DMS 273 (cell line): ENCODE data around the gene RAB6B.

ENCODE experiments used
- DNase-seq: peaks from one replicate; lab custom pipeline; 2025; ENCODE audit not compliant: unreplicated experiment; lab: John Stamatoyannopoulos, UW

Gene RAB6B

DNA sequence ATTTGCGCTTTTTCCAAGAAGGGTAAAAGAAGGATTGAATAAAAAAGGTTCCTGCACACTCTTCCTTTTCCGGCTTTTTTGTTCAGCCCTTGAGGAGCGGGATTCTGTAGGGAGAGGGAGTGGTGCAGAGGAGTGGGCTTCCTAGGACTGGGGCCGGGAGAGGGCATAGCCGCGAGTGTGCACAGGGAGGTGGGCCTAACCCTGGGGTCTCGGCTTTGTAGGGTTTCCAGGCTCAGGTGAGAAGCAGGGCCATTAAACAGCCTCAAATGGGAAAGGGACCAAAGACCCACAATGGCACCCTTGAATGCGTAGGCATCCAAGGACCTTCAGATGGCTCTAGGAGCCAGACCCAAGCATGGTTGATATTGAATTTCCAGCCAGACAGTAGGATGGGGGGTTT lies 35.4 kb upstream of the RAB6B start:
- no peak for DNase-seq

DNA sequence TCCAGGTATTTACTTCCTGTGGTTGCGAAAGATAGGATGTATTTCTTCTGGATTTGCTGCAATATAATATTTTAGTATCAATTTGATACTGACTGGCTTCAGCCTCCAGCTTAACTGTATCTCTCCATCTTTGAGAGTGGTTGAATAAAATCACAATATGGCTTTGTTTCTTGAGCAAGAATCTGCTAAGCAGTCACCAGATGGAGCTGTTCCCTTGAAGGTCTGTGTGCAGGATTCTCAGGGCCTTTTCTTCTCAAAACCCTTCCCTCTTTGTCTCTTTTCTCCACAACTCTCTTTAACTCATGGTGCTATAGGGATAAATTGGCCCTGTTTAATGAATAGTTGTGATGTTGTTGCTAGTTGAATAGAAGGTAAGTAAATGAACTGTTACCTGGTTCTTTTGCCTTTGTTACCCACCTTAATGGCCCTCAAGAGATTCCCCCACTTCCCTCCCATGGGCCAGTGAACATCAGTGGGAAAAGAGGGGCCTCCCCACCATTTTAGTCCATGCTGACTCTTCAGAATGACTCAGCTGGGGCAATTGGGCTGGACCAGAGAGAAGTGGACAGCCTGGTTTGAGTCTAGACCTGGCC lies 34.8 kb upstream of the RAB6B start:
- peak; percentile 86 for DNase-seq

DNA sequence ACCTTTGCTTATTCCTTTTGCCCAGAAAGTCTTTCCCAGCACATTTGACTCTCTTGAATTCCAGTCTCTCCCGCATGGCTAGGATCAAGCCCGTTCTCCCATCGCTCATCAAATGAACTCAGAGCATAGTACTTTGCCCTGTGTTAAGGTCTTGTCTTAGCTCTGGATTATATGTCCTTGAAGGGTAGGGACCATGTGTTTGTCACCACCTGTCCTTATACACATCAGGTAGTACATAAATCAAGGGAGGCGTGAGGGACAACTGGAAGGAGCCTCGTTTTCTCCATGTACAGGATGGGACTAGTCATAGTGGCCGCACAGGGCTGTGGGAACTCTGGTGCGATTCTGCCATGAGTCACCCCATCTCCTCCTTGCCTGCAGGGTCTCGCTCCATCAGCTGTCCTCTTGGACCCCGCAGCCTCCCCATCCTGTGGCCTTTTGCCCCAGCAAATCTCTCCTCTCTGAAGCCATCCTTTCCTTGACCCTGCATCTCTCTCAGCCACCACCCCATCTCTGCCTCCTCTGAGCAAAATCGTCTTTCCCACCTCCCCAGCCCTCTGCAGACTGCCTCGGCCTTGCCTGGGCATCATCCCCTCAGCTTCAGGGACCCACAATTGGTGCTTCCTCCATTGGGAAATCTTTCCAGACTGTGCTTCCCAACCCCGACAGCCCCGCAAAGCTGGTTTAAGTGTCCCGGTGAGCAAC lies 33.4 kb upstream of the RAB6B start:
- no peak for DNase-seq

DNA sequence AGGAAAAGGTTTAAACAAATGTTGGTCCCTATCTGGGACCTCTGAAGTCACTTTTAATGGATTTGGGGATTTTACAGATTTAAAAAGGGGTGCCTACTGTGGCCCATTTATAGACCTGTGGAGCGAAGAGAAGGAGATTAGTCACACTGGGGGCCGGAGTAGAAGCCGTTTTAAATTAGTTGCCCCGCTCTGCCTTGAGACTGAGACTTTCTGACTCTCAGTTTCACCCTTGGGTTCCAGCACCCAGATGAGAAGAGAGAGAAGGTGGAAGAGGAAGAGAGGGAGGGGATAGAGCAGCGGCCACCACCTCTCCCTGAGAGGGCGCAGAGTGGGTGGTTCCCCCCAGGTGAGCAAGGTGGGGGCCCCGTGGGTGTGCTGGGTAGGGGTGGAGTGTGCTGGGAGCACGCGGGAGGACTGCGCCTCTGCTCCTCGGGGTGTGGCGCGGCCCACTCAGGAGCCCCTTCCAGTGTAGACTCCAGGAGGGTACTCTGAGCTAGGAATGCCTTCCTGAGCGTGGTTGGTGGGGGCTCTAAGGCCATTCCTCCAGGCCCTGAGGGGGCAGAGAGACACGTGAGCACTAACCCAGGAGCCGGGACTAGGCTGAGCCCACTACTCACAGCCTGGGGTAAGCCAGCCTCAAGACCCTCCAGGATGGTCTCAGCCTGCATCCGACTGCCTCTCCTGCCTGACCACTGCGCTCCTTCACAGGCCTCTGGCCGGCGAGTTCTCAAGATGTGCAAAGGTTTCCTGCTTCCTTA lies 32.6 kb upstream of the RAB6B start:
- no peak for DNase-seq

DNA sequence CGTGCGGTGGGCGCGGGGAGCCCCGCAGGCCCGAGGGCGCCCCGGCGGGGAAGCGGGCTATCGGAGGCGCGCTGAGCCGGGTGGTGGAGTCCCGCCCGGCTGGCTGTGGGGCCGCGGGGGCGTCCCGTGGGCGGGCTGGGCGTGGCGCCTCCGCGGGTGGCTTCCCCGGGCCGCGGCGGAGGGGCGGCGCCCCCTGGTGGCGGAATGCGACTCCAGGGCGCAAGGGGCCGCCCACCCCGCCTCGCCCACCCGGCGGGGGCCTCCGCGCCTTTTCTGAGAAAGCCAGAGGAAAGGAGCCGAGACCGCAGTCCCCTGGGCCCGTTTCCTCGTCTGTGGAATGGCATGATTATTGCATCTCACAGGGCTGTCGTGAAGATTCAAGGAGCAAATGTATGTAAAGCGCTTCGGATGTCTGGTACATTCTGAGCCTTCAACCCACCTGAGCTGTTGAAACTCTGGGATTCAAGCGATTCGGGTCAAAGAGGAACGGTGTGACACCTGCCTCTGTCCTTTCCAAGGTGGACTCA lies 31.9 kb upstream of the RAB6B start:
- peak; percentile 90 for DNase-seq

DNA sequence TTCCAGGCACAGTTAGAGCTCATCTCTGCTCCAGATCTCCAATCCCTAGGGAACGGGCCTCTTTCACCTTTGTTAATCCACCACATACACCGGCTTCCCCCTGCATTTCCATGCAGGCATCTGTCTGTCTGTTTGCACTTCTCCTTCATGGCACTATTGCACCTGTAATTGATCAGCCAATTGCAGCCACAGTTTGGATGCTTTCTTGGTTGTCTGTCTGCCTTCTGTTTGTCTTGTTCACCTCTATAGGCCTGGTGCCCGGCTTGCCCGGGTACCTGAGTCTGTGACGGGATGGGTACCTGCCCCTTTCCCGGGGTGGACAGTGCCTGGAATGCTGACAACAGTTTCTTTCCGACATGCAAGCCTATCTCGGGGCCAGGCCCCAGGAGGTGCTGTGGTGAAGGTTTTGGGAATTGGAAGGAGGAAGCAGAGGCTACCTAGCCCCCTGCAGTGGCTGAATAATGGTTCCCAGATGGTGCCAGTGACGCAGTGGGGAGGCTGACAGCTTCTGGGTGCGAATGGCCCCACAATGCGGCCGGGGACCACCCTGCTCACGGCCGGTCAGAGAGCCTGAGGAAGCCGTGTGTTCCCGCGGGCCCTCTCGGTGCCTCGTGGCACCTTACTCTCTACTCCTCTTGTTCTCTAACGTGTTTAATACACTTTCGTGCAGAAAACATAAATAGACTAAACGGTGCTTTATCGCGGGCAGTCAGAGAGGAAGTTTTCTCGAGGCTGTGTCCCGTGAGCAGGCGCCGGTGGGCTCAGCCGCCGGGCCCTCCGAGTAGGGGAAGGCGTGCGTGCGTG lies 31.3 kb upstream of the RAB6B start:
- peak; percentile 72 for DNase-seq

DNA sequence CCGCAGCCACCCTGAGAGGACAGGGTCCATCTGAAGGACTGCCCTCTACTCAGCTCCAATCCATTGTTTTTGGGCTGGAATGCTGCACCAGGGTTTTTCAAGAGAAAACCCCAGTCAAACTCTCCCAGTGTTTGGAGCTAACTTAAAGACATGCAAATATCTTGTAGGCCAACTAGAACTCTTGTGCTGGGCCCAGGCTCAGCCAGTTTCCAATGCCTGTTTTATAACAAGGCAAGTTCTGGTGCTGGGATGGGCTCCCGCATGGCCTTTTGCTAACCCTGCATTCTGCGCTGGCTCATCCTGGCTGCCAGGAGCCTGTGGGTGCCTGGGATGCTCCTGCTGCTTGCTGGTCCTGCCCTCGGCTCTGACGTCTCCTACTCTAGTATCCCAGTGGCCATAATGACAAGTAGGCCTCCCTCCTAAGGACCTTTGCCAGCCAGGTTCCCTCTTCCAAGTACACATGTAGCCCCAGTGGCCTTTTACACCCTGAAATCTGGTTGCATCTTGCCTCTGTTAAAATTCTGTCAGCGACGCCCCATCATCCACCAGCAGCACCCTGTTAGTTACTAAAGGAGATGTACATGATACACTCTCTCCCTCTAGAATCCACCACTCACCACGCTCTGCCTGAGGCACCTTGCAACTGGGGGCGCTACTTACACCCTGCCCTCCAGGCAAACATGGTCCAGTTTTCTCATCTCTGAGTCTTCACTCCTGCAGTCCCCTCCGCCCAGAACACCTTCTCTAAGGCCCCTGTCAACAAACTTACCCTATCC lies 30.5 kb upstream of the RAB6B start:
- no peak for DNase-seq

DNA sequence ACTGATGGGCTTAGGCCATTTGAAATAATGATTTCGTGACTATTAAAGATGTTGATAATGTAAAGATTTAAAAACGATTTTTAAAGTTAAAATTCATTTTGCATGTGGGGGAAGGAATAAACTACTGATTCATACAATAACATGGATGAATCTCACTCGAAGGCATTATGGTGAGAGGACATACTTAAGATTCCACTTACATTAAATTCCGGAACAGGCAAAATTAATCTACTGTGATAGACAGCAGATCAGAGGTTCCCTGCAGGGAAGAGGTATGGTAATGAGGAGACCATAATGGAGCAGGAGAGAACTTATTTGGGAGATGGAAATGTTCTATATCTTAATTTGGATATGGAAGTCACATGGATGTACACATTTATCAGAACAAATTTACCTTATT lies 28.4 kb upstream of the RAB6B start:
- DNase-seq, result no peak

DNA sequence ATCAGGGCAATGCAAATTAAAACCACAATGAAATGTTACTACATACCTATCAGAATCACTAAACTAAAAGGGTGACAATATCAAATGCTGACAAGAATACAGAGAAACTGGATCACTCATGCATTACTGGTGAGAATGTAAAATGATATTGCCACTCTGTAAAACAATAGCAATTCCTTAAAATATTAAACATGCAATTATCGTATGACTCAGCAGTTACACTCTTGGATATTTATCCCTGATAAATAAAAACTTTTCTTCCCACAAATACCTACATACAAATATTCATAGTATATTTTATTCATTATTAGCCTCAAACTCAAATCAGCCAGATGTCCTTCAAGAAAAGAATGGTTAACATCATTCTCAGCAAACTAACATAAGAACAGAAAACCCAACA lies 25.9 kb upstream of the RAB6B start:
- no peak for DNase-seq

DNA sequence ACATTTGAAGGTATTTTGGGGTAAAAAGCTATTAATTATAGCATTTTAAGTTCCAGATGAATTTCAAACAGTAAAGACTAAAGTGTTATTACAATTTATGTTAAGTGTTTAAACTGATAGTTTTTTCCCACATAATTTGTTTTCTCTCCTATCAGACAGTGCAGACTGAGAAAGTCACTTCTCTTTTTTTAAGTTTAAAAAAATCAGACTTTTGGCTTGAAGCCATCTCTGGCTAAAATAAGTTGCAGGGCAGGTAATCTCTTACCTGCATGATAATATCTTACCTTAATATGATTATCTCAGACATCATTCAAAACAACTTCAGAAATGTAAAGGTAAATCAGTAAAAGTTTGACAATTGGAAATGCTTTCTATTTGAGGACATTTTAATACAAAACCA lies 21.5 kb upstream of the RAB6B start:
- no peak for DNase-seq

DNA sequence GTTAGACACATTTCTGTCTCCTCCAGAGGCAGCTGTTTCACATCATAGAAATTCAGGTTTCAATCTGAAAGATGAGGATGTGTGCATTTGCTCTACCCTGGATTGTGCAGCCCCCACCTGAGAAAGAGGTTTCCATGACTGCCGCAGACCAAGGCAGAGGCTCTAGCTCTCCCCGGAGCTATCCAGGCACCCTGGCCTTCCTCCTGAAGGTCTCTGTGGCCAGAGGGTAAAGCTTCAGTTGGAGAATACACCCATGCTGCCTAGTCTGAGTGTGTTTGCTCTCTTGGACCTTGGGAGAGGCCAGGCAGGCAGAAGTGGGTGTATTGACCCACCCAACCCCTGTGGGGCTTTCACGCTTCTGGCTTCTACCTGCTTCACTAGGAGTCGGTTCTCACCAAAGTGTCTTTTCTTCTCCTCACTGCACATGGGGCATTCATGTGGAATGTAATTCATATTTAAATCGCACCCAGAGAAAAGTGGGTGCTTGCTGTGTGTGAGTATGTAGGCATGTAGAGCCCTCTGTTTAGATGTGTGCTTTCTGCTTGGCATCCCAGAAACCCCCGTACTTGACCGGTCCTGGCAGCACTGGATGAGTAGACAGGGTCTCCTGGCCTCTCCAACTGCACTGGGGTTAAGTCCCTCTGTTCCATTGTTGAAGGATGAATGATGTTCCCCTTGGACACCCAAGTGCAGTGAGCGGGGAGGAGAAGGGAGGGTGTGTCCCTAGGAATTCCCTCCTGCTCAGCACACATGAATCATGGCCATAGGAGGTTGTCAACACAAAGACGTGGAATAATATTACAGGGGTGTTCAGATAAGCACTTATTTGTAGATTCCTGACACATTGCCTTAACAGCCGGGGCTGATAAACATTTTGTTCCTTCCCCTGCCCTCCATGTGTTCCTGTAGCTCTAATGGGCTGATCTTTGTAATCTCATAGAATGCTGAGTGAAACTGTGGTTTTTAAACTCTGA lies 20.3 kb upstream of the RAB6B start:
- no peak for DNase-seq

DNA sequence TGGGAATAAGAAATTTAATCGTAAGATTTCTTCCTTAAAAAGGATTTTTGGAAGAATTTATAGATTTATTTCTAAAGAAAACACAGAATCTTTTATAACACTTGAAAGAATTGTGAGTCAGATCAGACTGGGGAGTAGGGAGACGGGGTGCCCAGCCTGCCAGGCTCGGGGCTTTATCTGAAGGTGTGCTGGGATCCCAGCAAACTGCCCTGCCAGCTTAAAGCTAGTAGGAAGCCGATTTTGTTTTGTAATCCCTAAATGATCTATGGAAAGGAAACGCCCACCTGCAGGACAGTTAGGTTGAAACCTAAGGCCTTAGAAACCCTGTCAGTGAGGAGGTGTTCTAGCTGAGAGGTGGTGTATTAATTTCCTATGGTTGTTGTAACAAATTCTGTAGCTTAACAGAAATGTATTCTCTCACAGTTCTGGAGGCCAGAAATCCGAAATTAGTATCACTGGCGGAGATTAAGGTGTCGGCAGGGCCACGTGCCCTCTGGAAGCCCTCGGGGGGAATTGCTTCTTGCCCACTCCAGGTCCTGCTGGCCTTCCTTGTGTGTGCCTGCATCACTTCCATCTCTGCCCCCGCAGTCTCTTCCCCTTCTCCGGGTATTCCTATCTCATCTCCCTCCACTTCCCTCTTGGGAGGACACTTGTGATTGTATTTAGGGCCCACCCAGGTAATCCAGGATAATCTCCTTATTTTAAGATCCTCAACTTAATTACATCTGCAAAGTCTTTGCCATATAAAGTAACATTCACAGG lies 19.3 kb upstream of the RAB6B start:
- DNase-seq, result no peak

DNA sequence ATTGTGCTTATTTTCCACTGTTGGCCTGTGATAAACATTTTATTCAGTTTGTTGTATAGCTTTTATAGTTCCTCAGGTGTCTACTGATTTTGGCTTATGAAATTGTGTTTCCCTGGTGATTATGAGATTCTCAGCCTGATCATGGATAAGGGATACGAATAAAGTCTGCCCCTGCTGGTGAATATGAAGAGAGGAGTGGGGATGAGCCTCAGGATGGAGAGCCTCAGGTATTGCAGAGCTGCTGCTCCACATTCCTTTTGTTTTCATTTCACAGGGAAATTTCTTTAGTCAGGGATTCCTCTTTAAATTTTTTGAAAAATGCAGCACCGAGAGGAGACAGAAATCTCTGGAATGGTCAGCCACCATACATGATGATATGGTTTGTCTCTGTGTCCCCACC lies 14.7 kb upstream of the RAB6B start:
- no peak for DNase-seq

DNA sequence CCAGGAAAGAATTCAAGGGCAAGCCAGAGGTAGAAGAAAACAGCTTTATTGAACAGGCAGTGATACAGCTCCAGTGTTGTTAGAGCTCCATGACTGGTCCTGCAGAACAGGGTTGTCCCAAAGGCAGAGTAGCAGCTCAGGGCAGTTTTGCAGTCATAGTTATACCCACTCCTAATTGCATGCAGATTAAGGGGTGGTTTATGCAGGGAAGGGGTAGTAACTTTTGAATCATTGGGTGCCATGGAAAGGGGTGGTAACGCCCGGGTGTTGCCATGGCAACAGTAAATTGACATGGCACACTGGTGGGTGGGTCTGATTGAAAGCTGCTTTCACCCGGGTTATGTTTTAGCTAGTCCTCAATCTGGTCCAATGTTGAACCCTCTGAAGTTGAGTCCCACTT lies 9.7 kb upstream of the RAB6B start:
- DNase-seq, result peak; percentile 35

DNA sequence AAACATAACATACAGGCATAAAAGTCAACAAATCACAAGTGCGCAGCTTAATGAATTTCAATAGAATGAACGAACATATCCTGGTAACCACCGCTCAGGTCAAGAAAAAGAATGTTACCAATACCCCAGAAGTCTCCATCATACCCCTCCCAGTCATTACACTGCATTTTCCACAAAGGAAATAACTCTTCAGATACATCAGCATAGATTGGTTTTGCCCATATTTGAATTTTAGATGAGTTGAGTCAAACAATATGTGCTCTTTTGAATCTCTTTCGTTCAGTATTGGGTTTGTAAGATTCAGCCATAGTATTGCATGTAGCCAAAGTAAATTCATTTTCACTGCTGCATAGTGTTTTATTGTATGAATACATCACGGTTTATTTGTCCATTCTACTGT lies 6.2 kb upstream of the RAB6B start:
- no peak for DNase-seq

DNA sequence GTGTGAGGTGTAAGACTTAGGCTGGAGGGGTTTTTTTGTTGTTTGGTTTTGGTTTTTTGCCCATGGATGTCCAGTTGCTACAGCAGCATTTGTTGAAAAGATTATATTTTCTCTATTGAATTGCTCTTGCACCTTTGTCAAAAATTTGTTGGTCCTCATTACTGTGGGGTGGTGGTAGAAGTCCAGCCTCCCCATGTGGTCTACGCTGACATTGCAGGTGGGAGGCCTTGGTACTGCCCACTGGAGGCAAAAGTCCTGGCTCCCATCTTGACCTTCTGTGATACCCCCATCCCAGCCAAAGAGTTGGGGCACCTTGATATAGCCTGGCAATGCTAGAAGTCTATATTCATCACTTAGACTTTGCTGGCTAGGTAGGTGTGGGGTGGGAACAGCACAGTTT lies 5.4 kb upstream of the RAB6B start:
- no peak for DNase-seq

DNA sequence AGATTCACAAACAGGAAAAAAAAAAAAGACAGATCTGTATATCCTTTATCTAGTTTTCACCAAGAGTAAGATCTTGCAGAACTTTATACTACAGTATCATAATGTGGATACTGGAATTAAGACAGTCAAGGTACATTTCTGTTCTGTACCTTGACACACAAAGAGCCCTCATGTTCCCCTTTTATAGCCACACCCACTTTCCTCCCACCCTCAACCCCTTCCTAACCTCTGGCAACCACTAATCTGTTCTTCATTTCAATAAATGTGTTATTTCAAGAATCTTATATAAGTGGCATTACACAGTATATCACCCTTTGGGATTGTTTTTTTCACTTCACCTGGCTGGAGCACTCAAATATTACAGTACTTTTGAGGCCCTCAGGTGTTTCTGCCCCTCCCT lies 3.6 kb upstream of the RAB6B start:
- no peak for DNase-seq

DNA sequence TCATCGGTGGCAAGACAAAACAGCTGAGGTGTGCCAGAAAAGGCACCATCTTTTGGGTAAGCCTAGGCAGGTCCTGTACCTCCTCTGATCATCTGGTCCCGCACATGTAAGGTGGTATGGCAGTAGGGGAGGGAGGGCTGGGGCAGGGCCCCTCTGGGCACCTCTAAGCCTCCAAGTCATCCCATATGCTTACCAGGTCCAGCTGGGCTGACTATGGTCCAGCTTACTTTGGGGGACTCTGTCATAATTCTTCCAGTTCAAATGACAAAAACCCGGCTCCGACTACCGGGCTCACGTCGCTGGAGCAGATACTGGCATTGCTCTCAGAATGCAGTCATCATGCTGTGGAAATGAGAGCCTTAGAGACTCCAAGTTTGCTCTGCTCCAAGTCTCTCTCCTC lies 1.9 kb upstream of the RAB6B start:
- DNase-seq, result no peak
